NB4 (cell line): ENCODE results near the gene GZMB.

Experiments used
- CTCF ChIP-seq: IDR thresholded peaks from one replicate; pipeline ENCODE4 v1.5.1; 2012; ENCODE audit warnings: low read depth, low read length
- MYC ChIP-seq: IDR thresholded peaks from 2 replicates; pipeline ENCODE4 v1.6.1; 2011; ENCODE audit warnings: low read depth, low read length
- POLR2A ChIP-seq: IDR thresholded peaks from 2 replicates; pipeline ENCODE4 v1.6.1; 2011; ENCODE audit warnings: mild to moderate bottlenecking; ENCODE audit not compliant: insufficient read length; ENCODE audit errors: extremely low read depth
- TF ChIP-seq, protein P1 (sequence below): IDR thresholded peaks from 2 replicates; pipeline ENCODE4 v1.6.1; 2011; ENCODE audit warnings: low read depth, low read length

GRCh38 chr14:24634158-24634557, at the start of gene GZMB:
- TF ChIP-seq, protein P1, sequence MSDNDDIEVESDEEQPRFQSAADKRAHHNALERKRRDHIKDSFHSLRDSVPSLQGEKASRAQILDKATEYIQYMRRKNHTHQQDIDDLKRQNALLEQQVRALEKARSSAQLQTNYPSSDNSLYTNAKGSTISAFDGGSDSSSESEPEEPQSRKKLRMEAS = no peak
- TF ChIP-seq CTCF (no peak), POLR2A (no peak), MYC (no peak)
